GM18499 (cell line): ENCODE results near the gene SUCNR1.
"Not testable (repeated sequence)": the region's sequence is repeated elsewhere in the genome, so short reads cannot be mapped to it uniquely, and the experiment has no call there.

Source experiments
- ATAC-seq: cut with Tn5 transposase; IDR thresholded peaks from one replicate; pipeline ENCODE4 v1.9.1; 2021; ENCODE audit warnings: moderate number of reproducible peaks; ENCODE audit not compliant: insufficient read depth, unreplicated experiment

The SUCNR1 gene

DNA sequence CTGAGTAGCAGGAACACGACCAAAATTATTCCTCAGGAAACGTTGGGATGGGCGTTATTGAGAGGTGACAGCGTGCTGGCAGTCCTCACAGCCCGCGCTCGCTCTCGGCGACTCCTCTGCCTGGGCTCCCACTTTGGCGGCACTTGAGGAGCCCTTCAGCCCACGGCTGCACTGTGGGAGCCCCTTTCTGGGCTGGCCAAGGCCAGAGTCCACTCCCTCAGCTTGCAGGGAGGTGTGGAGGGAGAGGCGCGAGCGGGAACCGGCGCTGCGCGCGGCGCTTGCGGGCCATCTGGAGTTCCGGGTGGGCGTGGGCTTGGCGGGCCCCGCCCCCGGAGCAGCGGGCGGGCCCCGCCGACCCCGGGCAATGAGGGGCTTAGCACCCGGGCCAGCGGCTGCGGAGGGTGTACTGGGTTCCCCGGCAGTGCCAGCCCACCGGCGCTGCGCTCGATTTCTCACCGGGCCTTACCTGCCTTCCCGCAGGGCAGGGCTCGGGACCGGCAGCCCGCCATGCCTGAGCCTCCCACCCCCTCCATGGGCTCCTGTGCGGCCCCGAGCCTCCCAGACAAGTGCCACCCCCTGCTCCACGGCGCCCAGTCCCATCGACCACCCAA, 54.6 kb downstream of the SUCNR1 start:
- not testable (repeated sequence) for ATAC-seq

GRCh38 chr3:151931171-151931570, 57.7 kb downstream of the SUCNR1 start:
- ATAC-seq = no peak

GRCh38 chr3:151933234-151933853, 59.9 kb downstream of the SUCNR1 start:
- no peak for ATAC-seq
